BJ (cell line): ENCODE measurements around the gene SRPX. TPM values are rescaled to one million over a fixed set of nuclear protein-coding genes. Genes with fewer than 3 reads are reported as not detected.

Source experiments
- CTCF ChIA-PET: fragments of 350-600 bp; formaldehyde crosslinking; extraction: SDS; loops from one replicate; lab custom pipeline; 2021; ENCODE audit warnings: antibody characterized with exemption, inconsistent platforms; lab: Yijun Ruan, JAX
- POLR2A ChIA-PET: fragments of 300-600 bp; sonication (Branson Sonifier 250); formaldehyde crosslinking; extraction: SDS; loops from one replicate; lab custom pipeline; 2021; ENCODE audit warnings: antibody characterized with exemption; lab: Charles Lee
- DNase-seq: peaks from one replicate; pipeline ENCODE4 v3.0.0-alpha.2; 2011; ENCODE audit warnings: low read depth
- H3K27me3 ChIP-seq: 2 replicates; pipeline ENCODE4 v1.6.0; 2011; ENCODE audit warnings: low read length; ENCODE audit not compliant: control insufficient read depth, insufficient read depth
- H3K36me3 ChIP-seq: 2 replicates; pipeline ENCODE4 v1.5.1; 2011; ENCODE audit warnings: low read length; ENCODE audit not compliant: control insufficient read depth, insufficient read depth
- H3K4me3 ChIP-seq: 2 replicates; pipeline ENCODE4 v1.5.1; 2011; ENCODE audit warnings: low read depth, mild to moderate bottlenecking, control low read depth, low read length
- polyA plus RNA-seq: library from polyadenylated mRNA; depleted of rRNA; stranded (reverse); fragments of >200 nt; gene quantifications from 2 replicates; pipeline ENCODE4 v1.2.3, GENCODE V29; 2011
- TF ChIP-seq, protein P1 (sequence below): IDR thresholded peaks from 2 replicates; pipeline ENCODE4 v1.5.1; 2011; ENCODE audit warnings: low read depth, mild to moderate bottlenecking, control low read depth, inconsistent platforms, low read length, moderate library complexity; ENCODE audit not compliant: insufficient read depth

SRPX gene
- polyA plus RNA-seq, 1 experiment = 48.2 TPM

DNA sequence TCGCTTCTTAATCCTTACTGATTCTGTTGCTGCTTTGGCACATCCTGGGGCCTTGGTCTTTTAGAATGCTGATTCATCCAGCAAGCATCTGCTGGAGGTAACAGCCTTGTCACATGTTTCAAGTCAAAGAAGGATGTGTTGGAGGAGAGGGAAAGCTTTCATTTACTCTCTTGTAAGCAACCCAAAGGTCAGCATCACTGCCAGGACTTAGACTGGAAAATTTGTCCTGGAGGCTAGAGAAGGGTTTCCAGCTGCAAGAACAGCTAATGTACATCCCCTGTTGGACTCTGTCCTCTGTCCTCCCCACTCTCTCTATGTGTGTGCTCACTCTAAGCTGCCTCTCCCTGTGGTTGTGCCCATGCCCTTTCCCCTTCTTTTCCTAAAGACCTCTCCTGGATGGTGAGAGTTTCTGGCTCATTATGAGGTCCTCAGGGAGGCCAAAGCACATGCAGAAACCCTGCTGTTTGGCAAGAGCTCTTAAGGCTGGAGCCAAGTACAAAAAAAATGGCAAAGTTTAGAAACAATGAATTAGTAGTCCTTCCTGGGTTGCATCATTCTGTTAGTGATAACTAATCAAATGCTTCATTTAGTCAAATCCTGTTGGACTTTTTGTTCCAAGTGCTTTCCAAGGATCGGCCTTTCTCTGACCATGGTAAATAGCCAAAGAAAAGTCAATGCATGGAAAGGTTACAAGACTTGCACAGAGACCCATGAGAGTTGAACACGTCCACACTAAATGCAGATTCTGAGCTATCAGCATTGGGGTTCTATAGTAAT lies 13.4 kb upstream of the SRPX start:
- POLR2A ChIA-PET = interaction anchor here (0.6 kb wide), 1 partner anchor 93 kb away, joined by 4 read pairs; no protein-coding TSS in a partner anchor
- DNase-seq = peak; percentile 33
- TF ChIP-seq, protein P1, sequence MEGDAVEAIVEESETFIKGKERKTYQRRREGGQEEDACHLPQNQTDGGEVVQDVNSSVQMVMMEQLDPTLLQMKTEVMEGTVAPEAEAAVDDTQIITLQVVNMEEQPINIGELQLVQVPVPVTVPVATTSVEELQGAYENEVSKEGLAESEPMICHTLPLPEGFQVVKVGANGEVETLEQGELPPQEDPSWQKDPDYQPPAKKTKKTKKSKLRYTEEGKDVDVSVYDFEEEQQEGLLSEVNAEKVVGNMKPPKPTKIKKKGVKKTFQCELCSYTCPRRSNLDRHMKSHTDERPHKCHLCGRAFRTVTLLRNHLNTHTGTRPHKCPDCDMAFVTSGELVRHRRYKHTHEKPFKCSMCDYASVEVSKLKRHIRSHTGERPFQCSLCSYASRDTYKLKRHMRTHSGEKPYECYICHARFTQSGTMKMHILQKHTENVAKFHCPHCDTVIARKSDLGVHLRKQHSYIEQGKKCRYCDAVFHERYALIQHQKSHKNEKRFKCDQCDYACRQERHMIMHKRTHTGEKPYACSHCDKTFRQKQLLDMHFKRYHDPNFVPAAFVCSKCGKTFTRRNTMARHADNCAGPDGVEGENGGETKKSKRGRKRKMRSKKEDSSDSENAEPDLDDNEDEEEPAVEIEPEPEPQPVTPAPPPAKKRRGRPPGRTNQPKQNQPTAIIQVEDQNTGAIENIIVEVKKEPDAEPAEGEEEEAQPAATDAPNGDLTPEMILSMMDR = no peak
- CTCF ChIA-PET = interaction anchor here (1.9 to 2.1 kb wide), 2 partner anchors 11 to 29 kb away, joined by 5 read pairs; no protein-coding TSS in a partner anchor
- H3K36me3 ChIP-seq = no peaks in the 10 kb centered on the region
- H3K4me3 ChIP-seq = no peak overlapping the region
- no peaks in the 10 kb centered on the region for H3K27me3 ChIP-seq

DNA sequence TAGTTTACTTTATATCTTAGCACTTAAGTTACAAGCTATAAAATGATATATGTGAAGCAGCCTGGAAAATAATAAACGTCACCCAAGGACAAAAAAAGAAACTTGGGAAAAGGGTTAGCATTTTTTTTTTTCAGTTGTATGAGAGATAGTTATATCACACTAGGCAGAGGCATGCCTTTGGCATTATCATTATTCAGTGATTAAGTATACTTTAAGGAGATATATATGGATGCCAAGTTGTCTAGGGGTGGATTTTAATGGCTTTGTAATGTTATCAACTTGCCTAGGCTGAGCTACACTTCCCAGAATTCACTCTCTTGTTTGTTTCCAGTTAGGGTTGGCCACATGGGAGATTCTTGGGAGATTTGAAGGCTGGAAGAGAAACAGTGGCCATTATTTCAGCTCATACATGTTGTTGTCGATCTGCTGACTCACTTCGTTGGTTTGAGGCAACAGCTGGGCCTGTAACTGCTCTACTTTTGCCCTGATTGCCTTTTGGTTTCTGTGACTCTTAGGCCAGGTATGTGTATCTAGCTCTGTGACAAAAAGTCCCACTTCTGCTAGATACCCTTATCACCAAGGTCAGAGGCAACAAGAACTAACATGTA lies 11.5 kb upstream of the SRPX start:
- Histone ChIP-seq H3K4me3 (no peak overlapping the region), H3K36me3 (no peaks in the 10 kb centered on the region), H3K27me3 (no peaks in the 10 kb centered on the region)
- TF ChIP-seq, protein P1 = no peak
- no peak for DNase-seq
- CTCF ChIA-PET = interaction anchor here (0.6 to 1.7 kb wide), 5 partner anchors 10 to 336 kb away, joined by 3 to 5 read pairs (median 4); no protein-coding TSS in a partner anchor
- POLR2A ChIA-PET = no interaction called here

DNA sequence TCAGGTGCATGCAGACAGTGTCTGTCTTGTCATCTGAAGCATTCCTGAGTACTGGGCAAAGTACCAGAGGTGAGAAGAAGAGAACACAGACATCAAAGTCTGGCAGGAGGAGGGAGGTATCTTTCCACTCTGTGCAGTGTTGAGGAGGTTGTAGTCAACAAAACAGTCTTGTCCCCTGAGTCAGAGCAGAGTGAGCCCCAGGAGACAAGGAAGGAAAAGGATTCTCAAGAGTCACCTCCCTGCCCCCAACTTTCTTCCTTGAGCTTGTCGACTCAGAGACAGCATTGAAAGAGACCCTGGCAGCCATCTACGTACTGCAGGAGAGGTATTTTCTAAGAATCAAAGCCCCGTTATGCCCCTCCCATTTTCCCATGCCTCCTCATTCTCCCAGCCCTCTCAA lies 4.4 kb upstream of the SRPX start:
- DNase-seq = no peak
- TF ChIP-seq, protein P1 = no peak
- Histone ChIP-seq H3K36me3 (no peaks in the 10 kb centered on the region), H3K27me3 (no peaks in the 10 kb centered on the region), H3K4me3 (no peak overlapping the region)
- ChIA-PET POLR2A (no interaction called here), CTCF (interaction anchor here (1.2 kb wide), 1 partner anchor 39 kb away, joined by 4 read pairs; no protein-coding TSS in a partner anchor)

DNA sequence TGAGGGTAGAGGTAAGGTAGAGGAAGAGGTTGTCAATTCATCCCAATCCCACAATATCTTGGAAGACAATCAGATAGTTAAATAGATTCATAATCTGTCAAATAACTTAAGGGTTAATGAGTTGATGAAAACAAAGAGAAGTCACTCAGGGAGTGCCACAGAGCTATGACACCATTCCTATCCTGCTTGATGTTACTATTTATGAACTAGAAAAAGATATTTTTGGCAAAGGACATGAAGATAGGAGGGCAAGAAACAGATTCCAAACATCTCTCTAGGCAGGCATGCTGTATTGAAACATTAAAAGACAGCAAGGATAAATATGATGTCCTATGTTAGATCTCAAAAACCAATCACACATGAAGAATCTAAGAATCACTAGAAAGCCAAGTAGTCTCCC lies 3.5 kb upstream of the SRPX start:
- no peak overlapping the region for H3K4me3 ChIP-seq
- H3K27me3 ChIP-seq = no peaks in the 10 kb centered on the region
- ChIA-PET CTCF (no interaction called here), POLR2A (no interaction called here)
- no peaks in the 10 kb centered on the region for H3K36me3 ChIP-seq
- TF ChIP-seq, protein P1 = no peak
- DNase-seq = no peak

DNA sequence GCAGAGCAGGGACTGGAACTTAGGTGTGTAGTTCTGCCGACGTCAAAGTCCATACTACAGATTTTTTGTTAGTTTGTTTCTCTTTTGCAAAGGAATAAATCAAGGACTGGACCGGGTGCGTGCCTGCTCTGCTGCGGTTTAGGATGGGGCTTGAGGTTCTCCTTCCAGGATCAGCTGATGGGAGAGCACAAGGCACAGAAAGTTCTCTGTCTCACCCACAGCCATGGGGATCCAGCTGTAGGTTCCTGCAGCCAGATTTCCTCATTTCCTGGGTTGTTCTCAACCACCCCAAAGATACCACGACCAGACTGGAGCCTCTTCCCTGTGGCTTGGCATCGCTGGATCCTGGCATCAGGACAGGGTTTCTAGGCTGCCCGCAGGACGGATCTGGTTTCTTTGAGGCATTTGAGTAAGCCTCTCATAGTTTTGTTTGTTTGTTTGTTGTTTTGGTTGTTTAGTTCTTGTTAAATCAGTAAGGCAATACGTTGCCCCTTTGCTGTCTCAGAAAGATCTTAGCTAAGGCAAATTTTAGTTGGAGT lies 789 bp upstream of the SRPX start:
- no peaks in the 10 kb centered on the region; the same call in 1 of the 2 replicates for H3K27me3 ChIP-seq
- no peak for DNase-seq
- TF ChIP-seq, protein P1 = no peak
- POLR2A ChIA-PET = no interaction called here
- H3K4me3 ChIP-seq = no peak overlapping the region
- CTCF ChIA-PET = interaction anchor here (1.0 to 1.6 kb wide), 3 partner anchors 10 to 61 kb away, joined by 3 to 4 read pairs (median 4); no protein-coding TSS in a partner anchor
- H3K36me3 ChIP-seq = no peaks in the 10 kb centered on the region; the same call in 1 of the 2 replicates
